ENCODE measurements around the gene KRT26.
A peak's percentile ranks its signal among the peaks of the same experiment; 100 is the strongest.

The KRT26 gene

GRCh38 chr17:40772101-40772500 is at the start of gene KRT26:
Gene KRT26, minus strand, starts transcription at chr17:40772201. Its CDS starts 88 bp downstream, at chr17:40772113.
- TF ChIP-seq, protein P1, sequence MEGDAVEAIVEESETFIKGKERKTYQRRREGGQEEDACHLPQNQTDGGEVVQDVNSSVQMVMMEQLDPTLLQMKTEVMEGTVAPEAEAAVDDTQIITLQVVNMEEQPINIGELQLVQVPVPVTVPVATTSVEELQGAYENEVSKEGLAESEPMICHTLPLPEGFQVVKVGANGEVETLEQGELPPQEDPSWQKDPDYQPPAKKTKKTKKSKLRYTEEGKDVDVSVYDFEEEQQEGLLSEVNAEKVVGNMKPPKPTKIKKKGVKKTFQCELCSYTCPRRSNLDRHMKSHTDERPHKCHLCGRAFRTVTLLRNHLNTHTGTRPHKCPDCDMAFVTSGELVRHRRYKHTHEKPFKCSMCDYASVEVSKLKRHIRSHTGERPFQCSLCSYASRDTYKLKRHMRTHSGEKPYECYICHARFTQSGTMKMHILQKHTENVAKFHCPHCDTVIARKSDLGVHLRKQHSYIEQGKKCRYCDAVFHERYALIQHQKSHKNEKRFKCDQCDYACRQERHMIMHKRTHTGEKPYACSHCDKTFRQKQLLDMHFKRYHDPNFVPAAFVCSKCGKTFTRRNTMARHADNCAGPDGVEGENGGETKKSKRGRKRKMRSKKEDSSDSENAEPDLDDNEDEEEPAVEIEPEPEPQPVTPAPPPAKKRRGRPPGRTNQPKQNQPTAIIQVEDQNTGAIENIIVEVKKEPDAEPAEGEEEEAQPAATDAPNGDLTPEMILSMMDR (IDR thresholded peaks at IDR 0.05; ENCODE audit: low read depth, low read length) = no peak
- in situ Hi-C loops (cut with HindIII; ENCODE audit: low sequenced_read_pairs) = no loop called here
- H3K4me3 ChIP-seq (ENCODE audit: low read depth, low read length) = no peak within 1 kb of the TSS
- DNase-seq (ENCODE audit: low read depth, low spot score) = no peak

DNA sequence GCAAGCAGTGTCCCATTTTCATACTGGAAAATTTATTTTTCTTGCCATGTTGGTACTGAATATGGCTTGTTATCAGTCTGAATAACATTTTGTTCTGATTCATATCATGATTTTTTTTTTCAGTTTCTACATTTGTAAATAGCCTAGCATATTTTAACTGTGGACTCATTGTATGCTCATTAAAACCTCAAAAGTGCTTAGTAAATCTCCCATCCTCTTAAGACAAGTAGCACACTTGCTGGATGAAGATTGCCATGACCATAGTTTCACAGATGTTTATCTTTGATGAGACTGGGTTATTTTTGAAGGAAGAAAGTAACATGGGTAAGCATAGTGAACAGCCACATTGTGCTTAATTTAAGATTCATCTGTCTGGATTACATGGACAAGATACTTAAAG is 49.5 kb upstream of the KRT26 start:
- no peak for DNase-seq (ENCODE audit: low read depth, low spot score)
- TF ChIP-seq, protein P1 (IDR thresholded peaks at IDR 0.05; ENCODE audit: low read depth, low read length) = no peak
- in situ Hi-C loops (cut with HindIII; ENCODE audit: low sequenced_read_pairs) = no loop called here
- H3K4me3 ChIP-seq (ENCODE audit: low read depth, low read length) = no peak overlapping the region

GRCh38 chr17:40820228-40820838 is 48.3 kb upstream of the KRT26 start:
- DNase-seq (ENCODE audit: low read depth, low spot score) = no peak
- in situ Hi-C loops (cut with HindIII; ENCODE audit: low sequenced_read_pairs) = no loop called here
- TF ChIP-seq, protein P1 (IDR thresholded peaks at IDR 0.05; ENCODE audit: low read depth, low read length) = no peak
- no peak overlapping the region for H3K4me3 ChIP-seq (ENCODE audit: low read depth, low read length)

- TF ChIP-seq, protein P1 (IDR thresholded peaks at IDR 0.05; ENCODE audit: low read depth, low read length) = no peak
- peak; percentile 4 for DNase-seq (ENCODE audit: low read depth, low spot score)
- in situ Hi-C loops (cut with HindIII; ENCODE audit: low sequenced_read_pairs) = no loop called here
- H3K4me3 ChIP-seq (ENCODE audit: low read depth, low read length) = peak overlapping the region; percentile 57
Observed at GRCh38 chr17:40819528-40820125, 47.6 kb upstream of the KRT26 start.

GRCh38 chr17:40818733-40819527 is 46.9 kb upstream of the KRT26 start:
- TF ChIP-seq, protein P1 (IDR thresholded peaks at IDR 0.05; ENCODE audit: low read depth, low read length) = no peak
- DNase-seq (ENCODE audit: low read depth, low spot score) = peak; percentile 87
- in situ Hi-C loops (cut with HindIII; ENCODE audit: low sequenced_read_pairs) = no loop called here

GRCh38 chr17:40818343-40818732 is 46.3 kb upstream of the KRT26 start:
- TF ChIP-seq, protein P1 (IDR thresholded peaks at IDR 0.05; ENCODE audit: low read depth, low read length) = no peak
- no peak for DNase-seq (ENCODE audit: low read depth, low spot score)
- in situ Hi-C loops (cut with HindIII; ENCODE audit: low sequenced_read_pairs) = no loop called here
- H3K4me3 ChIP-seq (ENCODE audit: low read depth, low read length) = peak overlapping the region; percentile 65

More at GRCh38 chr17:40818733-40819527, 46.9 kb upstream of the KRT26 start:
- peak overlapping the region; percentile 65 for H3K4me3 ChIP-seq (ENCODE audit: low read depth, low read length)
